GM19452 (cell line): ENCODE data around the gene RRP1B.
"Not testable (repeated sequence)": the region's sequence is repeated elsewhere in the genome, so short reads cannot be mapped to it uniquely, and the experiment has no call there.

Experiments used
- ATAC-seq: cut with Tn5 transposase; IDR thresholded peaks from one replicate; pipeline ENCODE4 v1.9.1; 2021; ENCODE audit not compliant: unreplicated experiment

RRP1B gene

DNA sequence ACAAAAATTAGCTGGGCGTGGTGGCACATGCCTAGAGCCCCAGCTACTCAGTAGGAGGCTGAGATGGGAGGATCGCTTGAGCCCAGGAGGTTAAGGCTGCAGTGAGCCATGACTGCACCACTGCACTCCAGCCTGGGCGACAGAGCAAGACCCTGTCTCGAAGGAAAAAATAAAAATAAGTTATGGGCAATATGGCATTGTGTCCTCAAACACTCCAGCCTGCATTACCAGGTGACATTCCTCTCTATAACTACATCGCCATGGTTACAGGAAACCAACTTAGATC lies 40.1 kb downstream of the RRP1B start:
- not testable (repeated sequence) for ATAC-seq

DNA sequence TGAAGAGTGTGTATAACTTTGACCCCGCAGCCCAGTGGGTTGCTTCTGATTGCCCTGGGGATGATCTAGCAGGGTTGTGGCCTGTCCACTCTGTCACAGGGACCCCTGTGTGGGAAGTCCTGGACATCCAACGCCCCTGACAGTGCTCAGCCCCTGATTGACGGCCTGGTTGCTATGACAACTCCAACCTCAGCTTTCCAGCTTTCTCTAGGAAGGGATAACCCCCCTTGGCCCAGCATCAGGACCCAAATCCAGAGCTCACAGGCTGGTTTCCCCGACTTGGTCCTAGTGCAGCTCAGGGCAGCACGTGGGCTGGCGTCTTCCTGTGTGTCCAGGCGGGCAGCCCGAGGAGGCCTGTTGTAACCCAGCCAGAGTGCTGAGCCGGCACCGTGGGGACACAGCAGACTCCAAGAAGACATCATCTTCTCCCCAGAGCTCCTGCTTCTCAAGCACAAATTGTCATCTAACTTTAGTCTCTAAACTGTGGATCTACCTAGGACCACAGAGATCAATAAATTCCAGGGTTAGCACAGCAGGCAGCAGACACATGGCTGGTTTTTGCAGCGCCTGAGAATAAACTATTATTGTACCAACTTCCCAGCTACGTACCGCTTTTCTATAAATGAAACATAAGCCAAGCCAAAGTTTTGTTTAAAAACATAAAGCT lies 40.7 kb downstream of the RRP1B start:
- ATAC-seq = no peak

DNA sequence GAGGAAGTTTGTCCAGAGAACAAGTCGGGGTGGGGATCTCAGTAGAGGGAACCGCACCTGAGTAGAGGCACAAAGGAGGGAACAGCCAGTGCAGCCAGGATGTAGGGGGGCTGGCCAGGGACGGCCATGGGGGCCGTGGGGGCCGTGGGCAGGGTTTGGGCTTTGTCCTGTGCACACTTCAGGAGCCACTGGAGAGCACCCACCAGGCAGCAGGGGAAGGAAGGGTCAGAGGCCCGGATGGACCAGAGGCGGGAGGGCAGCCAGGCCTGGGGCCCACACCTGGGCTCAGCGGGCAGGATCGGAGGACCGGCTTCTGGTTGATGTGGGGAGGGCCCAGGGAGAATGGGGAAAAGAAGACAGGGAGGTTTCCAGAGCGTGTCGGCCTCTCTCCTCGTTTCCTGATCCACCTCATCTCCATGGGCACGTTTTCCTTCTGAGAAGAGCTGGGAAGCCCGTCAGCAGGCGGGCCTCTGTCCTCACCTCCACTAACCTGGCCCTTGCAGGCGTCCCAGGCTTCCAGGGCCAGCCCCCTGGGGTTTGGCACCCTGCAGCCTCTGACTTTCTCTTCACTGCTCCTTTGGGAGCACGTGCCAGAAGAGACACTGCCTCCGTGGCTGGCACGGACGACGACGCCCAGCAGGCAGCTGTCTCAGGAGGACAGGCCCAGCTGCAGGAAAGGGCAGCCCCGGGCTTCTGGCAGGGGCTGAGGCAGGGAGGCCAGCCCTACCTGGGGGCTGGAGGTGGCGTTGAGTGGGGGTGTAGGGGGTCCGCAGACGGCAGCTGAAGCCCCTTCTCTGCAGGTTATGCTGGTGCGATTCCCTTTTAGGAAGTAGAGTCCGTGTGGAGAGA lies 42.8 kb downstream of the RRP1B start:
- no peak for ATAC-seq

DNA sequence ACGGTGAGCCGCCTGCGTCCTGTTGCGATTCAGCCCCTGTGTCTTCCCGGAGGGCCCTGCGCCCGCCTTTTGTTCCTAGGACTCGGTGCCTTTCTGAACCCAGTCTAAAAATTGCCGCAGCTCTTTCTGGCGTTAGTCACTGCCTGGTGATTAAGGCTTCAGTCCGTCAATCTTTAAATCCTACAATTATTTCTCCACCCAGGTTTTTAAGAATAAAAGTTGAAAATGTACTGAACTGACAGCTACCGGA lies 43.4 kb downstream of the RRP1B start:
- ATAC-seq = no peak

DNA sequence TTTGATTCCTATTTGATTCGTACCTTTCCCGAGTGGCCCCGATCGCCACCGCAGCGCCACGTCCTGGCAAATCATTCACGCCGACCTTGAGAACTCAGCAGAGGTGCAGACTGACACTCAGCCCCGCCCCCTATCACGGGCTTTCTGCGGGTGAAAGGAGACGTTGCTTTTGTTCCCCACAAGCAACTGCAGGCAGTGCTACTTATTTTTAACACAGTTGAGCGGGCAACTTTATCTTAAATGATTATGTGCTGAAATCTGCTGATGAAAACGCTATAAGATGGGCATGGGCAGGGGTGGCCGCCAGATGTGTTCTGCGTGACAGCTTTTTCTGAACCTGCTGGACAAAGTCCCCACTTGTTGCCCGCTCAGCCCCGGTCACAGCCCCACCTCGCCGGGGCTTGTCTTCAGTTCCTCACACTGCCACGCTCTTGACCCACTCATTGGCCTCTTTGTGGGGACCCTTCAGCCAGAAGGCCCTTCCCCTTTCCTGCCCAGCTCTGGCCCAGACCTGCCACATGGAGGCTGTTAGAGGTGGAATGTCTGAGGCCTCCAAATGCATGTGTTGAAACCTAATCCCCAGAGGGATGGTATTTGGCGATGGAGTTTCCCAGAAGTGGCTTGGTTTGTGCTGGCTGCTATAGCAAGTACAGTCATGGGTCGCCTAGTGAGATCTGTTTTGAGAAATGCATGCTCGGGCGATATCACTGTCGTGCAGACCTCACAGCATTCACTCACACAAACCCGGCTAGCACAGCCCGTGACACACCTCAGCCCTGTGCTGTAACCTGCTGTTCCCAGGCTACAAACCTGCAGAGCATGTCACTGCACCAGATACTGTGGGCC lies 43.9 kb downstream of the RRP1B start:
- no peak for ATAC-seq

DNA sequence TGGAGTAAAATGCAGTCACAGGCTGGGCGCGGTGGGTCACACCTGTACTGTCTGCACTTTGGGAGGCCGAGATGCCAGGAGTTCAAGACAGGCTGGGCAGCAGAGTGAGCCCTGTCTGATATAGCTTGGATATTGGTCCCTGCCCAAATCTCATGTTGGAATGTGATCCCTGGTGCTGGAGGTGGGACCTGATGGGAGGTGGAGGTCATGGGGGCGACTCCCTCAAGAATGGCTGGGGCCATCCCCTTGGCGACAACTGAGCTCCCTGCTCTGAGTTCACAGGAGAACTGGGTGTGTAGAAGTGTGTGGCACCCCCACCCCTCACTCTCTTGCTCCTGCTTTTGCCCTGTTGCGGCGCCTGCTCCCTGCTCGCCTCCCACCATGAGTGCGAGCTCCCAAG lies 48.1 kb downstream of the RRP1B start:
- no peak for ATAC-seq

DNA sequence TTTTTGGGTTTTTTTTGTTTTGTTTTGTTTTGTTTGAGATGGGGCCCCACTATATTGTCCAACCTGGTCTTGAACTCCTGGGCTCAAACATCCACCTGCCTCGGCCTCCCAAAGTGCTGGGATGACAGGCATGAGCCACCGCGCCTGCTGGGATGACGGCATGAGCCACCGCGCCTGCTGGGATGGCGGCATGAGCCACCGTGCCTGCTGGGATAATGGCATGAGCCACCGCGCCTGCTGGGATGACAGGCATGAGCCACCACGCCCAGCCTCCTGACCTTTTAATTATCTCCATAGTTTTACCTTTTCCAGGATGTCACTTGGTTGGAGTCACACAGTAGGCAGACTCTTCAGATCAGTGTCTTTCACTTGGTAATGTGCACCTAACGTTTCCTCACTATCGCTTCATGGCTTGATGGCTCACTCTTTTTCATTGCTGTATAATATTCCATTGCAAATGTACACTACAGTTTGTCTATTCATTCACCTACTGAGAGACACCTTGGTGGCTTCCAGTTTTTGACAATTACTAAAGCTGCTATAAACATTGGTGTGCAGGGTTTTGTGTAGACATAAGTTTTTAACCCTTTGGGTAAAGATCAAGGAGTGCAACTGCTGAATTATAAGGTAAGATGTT lies 49.5 kb downstream of the RRP1B start:
- no peak for ATAC-seq

DNA sequence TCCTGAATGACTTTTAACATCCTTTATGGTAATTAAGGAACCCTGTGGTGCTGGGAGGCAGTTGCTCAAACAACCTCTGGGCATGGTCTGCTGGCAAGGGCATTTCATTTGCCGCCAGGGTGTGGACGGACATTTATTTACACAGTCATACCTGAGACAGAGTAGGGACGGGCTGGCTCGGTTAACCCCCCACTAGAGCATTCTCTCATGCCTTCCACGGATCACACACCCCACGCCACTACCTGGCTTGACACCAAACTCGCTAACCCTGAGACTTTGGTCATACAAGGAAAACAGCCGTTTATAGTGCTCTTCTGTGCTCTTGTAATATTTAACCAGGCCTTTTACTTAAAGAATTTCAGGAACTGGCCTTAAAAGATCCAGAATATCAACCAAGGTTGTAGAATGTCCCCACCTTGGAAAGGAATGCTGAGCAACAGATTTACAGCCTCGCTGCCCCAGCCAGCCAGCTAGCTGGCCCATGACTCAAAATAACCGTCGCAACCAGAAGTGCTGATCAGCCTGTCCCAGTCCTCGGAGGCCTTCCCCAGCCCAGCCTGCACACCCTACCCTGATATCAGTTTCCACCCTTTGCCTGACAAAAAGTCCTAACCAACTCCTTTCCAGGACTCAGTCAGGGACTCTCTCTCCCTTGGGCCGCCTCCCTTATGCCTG lies 53.0 kb downstream of the RRP1B start:
- ATAC-seq = no peak

DNA sequence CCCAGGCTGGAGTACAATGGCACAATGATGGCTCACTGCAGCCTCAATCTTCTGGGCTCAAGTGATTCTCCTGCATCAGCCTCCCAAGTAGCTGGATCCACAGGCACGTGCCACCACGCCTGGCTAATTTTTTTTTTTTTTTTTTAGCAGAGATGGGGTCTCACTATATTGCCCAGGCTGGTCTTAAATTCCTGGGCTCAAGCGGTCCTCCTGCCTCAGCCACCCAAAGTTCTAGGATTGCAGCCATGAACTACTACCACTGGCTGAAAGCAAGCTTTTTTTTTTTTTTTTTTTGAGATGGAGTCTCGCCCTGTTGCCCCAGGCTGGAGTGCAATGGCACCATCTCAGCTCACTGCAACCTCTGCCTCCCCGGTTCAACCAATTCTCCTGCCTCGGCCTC lies 53.8 kb downstream of the RRP1B start:
- ATAC-seq = not testable (repeated sequence)

DNA sequence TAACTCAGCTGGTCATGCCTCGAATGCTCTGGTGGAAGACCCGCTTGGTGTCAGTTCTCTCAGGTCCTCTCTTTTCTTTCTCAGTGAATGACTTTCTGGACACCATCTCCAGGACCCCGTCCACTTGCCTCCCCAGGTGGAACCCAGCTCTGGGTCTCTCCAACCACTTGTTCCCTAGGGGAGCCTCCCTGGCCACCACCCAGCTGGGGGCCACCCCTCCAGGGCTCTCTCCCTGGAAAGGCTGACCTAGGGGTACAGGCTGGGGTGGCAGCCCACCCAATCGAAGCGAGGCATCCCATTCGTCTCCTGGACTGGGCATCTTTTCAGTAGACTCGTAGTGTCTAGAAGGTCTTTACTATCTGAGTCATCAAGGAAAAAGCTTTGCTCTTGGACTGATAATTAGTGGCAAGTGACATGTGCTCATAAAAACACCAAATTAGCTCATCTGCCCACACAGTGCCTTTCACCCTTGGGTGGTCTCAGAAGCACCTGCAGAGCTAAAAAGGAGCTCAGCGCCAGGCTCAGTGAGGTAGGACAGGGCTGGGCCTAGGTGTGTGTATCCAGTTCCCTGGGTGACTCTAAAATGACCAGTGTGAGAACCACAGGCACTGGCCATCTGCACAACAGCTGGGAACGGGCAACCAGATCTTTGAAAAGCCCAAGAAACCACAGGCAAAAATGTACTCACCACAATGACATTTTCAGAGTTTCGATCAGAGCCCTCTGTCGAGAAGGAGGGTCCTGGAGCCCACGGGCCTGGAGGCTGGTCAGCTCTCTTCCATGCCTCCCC lies 57.2 kb downstream of the RRP1B start:
- peak; percentile 30 for ATAC-seq

DNA sequence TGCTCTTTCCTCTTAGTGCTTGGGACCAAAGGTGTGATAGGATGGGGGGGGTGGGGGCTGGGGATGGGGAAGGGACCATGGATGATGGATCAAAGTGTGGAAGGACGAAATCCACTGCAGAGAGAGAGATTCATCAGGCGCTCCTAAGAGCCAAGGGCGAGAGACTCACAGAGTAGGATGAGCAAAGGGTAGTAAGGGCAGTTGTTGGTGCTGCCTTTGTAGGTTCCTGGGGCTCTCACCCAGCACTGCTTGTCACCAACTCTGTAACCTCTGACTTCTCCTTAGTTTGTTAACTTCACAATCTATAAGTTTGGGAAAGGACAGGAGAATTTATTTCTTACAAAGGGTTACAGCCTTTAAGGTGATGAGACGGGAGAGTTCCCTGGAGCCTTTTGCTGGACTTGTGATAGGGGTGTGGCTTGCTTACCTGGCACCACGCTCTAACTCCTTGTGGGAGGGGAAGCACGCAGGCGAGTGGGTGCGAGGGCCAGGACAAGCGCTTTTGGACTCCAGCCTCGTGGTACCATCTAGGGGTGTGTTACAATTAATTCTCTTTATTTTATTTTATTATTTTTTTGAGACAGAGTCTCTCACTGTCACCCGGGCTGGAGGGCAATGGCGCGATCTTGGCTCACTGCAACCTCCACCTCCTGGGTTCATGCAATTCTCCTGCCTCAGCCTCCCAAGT lies 58.0 kb downstream of the RRP1B start:
- ATAC-seq = no peak

DNA sequence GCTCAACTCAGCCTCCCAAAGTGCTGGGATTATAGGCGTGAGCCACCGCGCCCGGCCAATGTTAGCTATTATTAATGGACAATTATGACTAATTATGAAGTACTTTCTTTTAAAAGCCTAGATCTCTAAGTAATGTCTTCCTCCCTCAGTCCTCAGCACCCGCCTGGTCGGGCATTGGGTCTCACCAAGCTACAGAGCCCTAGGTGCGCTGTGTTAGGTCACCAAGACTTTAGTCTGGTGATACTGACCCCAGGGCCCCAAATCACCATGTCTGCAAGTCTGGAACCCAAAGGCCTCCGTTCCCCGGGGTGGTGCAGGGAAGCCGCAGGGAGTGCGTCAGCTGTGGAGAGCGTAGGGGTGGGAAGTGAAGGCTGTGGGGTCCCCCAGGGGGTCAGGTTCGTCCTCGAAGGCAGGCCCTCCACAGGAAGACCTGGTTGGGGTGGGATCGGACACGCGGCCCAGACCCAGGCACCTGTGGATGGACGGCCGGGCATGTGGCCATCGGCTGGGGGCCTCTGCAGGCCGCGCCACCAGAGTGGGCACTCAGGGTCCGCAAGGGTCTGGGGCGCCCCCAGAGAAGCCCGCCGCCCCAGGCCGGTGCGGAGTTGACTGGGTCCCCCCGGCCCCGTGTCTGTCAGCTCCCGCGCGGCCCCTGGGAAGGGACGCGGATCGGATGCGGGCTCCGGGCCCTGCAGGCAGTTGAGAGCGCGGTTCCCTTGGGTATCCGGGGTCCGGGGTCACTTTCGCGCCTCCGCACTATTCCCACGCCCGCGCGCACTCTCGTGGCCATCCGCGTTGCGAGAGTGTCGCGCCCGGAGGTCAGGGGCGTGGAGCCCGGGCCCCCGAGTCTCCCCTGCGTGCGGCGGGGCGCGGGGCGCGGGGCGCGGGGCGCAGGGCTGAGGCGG lies 58.9 kb downstream of the RRP1B start:
- peak; percentile 2 for ATAC-seq

DNA sequence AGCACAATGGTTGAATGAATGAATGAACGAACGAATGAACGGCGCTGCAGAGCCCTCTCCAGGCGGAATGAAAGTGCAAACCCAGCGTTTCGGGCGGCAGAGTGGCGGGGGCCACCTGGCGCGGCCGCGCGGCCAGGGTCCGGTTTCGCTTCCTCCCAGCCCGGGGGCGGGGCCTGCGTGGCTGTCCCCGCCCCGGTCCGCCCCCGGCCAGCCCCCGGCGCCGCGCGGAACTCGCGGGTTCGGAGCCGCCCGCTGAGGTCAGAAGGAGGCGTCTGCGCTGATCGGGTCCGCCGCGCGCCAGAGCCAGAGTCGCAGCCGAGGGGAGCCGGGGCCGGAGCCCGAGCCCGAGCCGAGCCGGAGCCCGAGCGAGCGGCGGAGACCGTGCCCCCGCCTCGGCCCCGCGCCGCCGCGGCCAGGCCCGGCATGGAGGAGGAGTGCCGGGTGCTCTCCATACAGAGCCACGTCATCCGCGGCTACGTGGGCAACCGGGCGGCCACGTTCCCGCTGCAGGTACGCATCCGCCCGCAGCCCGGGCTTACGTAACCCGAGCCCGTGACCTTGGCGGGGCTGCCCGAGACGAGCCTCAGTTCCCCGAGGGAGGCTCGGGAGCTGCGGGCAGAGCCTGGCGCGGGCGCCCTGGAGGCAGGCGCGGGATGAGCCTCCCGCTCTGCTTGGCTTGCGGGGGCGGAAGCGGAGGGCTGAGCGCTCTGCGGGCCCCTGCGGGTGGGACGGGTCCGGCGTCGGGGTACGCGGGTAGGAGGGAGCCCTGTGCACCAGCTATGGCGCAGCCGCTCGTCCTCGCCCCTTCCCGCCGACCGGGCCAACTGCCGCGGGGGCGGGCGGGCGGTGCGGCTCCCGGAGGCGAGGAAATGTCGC lies 59.8 kb downstream of the RRP1B start, which contains the start of gene PDXK:
Gene PDXK, plus strand, starts transcription at position 258 of the 876 bp plus-strand sequence. Its CDS starts 166 bp downstream, at position 424.
- ATAC-seq = peak; percentile 63

DNA sequence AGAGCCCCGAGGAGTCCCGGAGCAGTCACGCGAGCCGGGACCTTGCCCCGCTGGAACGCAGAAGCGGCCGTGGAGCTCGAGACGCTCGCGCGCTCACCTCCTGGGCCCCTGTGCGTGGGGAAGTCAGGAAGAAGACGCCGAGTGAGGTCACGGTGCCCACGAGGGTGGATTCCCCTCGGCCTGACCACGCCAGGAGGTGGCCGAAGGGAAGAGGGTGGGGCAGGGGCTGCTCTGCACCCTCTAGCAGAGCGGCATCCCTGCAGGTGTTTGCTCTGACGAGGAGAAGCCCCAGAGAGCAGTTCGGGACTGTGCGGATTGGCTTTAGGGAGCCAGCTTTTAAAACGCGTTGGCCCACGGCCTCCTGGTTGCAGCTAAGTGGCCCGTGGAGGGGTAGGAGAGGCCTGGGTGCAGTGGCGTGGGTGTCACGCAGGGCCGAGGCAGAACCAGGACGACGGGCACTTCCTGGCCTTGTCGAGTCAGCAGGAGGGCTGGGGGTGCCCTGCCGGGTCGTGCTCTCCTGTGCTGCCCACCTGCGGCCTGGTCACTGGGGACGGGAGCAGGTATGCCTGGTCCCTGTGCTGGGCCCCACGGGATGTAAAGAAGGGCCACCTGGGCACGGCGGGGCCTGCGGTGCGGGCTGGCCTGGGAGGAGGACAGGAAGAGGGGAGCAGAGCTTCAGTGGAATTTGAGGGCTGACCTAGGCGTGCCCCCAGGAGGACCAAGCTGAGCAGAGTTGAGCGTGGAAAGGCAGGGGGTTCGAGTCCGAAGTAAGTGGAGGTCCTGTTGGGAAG lies 60.6 kb downstream of the RRP1B start:
- ATAC-seq = peak; percentile 13

DNA sequence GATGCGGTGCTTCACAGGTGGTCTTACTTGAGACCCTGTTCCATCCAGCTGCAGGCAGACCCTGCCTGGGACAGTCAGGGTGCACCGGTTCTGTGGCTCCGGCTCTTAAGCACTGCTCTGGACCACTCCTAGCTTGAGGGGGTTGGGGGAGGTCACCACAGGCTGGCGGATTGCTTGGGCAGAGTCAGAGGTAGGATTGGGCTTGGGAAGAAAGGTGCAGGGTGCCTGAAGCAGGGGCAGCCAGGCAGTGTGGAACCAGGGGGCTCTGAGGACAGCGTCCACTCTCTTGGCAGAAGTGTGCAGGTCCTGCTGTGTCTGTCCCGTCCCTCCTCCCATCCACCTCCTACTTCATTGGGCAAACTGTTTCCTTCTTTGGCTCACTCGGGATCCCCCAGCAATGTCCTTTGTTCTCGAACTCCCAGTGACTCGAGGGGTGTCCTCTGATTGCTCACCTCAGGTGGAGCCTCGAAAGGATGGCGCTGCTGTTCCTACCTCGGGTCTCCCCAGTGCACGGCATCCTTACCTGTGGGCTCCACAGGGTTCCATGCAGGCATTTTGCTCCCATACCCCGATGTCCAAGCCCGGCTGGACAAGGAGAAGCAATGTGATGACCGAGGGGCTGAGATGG lies 61.3 kb downstream of the RRP1B start:
- no peak for ATAC-seq

DNA sequence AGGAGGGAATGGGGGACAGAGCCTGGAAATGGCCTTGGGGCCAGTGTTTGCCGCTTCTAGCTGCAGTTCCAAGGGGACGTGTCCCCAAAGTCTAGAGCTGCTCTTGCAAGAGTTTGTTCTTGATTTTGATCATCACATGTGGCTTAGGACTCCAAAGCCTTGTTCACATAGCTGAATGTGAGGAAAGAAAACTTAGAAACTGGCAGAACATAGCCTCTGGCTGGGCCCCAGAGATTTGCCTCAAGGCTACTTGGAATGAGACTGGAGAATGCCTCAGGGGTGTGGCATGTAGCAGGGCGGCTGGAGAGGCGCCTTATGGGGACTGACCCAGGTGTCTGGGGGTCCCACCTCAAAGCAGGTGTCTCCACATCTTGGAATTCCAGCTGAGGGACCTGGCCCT lies 61.8 kb downstream of the RRP1B start:
- no peak for ATAC-seq
